ENCODE data around the gene EHBP1.
"Not testable (repeated sequence)": the region's sequence is repeated elsewhere in the genome, so short reads cannot be mapped to it uniquely, and the experiment has no call there.

The EHBP1 gene

DNA sequence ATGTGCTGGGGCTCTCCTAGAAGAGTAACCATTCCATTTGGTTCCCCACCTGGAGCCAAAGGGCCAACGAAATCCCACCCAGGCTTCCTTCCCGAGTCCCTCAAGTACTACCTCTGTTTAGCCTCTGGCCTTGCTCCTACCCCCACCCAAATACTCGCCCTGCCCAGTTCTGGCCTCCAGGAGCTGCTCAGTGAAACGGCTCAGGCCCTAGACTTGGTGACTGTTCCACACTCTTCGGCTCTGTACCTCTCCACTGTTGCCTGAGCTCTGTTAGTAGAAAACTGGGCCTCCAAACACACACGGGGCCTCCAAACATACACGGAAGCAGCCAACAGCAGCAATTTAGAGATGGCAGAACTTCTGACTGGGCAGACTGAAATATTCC, 349.3 kb downstream of the EHBP1 start:
- DNase-seq, result no peak

- DNase-seq, result no peak
Observed at GRCh38 chr2:63055226-63056106, 350.0 kb downstream of the EHBP1 start.

GRCh38 chr2:63056107-63057050, 350.9 kb downstream of the EHBP1 start:
- no peak for DNase-seq

DNA sequence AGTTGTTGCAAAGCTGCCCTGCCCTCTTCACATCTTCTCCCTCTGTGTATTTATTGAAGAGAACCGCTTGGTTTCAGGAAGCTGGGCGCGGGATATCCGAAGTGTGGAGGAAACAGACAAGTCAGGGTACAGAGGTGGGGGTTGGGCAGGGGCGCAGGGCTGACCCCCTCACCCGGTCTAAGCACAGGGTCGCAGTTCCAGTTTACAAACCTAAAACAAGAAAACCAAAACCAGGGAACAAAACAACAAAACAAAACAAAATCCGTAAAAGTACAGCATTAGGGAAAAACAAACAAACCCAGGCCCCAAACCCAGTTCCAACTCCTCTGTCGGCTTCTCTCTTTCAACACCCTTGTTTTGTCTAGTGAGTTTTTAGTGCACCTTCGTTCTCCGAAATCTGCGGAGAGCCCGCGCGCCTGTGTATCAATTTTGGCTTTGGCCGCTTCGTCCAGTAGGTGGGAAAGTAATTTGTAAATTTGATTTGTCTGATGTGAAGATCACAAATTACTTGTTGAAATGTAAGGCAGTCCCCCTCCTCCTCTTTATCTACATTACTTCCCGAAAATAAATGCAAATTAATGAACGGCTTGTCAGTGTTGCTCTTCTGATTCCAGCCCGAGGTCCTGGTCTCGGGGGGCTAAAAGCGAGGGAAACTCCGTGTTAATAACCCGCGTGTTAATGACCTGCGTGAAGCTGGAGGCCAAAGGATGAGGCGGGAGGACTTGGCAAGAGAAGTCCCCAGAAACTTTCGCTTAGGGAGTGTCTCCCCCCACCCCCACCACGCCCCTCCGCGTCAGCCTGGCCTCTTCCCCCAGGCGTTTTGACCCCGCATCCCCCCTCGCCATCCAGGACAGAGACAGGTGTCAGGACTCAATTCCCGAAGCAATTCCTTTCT, 352.0 kb downstream of the EHBP1 start:
- DNase-seq, result no peak

DNA sequence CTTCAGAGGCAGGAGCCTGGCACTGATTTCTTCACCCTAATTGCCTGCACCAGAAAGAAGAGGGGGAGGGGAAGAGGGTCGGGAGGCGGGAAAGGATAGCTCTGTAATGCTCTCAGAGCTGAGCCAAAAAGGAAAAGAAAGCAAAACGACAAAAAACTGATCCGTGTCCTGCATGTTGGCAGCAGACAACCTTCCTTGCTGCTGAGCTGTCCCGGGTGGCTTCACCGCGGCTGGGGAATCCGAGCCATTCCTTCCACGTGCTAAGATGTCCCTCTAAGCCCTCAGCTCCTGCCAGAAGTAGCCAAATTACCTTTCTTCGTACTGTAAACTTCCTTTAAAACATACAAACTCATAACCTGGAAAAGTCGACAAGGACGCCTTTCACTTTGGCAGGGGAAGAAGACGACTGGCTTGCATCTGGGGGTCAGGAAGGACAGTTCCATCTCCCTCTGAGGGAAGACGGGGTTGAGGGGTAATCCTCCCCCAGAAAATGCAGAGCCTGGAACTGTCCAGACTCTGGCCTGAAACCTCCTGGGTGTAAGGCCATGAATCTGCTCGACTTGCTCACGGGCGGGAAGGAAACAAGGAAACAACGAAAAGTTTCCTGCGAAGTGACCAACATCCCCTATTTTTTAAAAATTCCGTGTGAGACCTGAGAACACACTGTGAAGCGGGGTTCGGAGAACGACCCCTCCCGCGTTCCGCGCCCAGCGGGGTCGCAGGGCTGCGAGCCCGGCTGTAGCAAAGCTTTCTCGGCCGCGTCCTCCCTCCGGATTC, 352.8 kb downstream of the EHBP1 start:
- no peak for DNase-seq

- DNase-seq, result no peak
Observed at GRCh38 chr2:63058921-63059792, 353.6 kb downstream of the EHBP1 start.

GRCh38 chr2:63059793-63060471, 354.4 kb downstream of the EHBP1 start:
- DNase-seq, result no peak

DNA sequence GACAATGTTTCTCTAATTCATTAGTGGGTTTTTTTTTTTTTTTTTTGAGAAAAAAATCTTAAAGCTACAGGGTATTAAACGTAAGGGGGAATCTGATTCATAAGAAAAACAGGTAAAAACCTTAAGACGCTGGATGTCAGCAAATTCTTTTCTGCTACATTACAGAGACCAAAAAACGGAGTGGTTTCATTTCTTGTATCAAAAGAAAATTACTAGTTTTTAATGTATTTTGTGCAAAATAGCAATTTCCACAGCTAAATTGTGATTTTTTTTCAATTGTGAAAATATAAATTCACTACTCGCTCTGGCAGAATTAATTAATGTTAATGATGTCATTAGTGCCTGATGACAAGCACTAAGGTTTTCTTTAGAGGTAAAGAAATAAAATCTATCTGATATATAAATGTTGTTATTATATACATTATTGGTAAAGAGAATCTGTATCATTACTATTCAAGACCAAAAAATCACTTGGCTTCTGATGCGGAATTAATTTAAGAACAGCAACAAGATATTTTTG, 355.0 kb downstream of the EHBP1 start:
- no peak for DNase-seq

DNA sequence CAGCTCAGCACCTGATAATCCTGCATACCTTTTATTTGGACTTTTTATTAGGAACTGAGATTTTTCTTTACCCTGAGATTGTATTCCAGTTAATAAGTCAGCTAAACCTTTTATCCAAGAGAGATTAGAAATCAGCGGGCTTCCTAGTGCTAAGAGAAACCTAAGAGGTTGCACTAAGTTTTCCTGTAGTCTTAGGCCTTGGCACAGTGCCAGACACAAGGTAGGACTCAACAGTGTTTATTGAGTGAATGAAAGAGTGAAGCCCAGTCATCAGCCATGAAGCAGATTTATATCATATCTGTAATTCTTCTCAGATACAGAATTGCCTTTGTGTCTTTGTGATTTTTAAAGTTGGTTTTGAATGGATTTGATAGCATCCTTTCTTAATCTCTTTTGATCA, 358.7 kb downstream of the EHBP1 start:
- no peak for DNase-seq

DNA sequence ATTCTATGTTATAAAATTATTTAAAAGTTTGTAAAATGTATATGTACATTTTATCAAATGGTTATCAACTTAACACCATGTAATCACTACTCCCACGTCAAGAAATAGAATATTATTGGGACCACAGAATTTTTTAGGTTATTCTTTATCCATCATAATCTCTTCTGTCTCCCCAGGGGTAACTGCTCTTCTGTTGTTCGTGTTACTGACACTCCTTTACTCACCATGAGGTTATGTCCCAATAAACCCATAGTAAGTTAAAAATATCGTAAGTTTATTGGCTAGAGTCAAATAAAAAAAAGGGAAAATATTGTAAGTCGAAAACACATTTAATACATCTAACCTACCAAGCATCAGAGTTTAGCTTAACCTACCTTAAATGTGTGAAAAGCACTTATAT, 359.1 kb downstream of the EHBP1 start:
- no peak for DNase-seq

GRCh38 chr2:63066265-63066664, 360.8 kb downstream of the EHBP1 start:
- no peak for DNase-seq

DNA sequence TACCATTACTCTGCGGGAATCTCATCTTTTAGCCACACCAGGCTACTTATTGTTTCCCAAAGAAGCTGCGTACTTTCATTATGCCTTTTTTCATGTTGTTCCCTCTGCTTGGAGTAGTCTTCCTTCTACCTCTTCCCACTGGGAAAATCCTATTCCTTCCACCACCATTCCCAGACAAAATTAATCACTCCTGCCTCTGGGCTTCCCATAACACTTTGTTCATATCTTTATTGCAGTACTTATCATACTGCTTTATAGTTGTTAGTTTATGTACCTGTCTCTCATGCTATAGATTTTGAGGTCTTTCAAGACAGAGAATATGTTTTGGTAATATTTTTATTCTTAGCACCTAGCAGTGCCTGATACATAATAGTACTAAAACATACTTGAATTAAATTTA, 361.3 kb downstream of the EHBP1 start:
- no peak for DNase-seq

GRCh38 chr2:63071664-63072063, 366.2 kb downstream of the EHBP1 start:
- DNase-seq, result no peak

GRCh38 chr2:63073994-63074393, 368.5 kb downstream of the EHBP1 start:
- DNase-seq, result no peak

GRCh38 chr2:63074399-63074798, 368.9 kb downstream of the EHBP1 start:
- DNase-seq, result not testable (repeated sequence)

DNA sequence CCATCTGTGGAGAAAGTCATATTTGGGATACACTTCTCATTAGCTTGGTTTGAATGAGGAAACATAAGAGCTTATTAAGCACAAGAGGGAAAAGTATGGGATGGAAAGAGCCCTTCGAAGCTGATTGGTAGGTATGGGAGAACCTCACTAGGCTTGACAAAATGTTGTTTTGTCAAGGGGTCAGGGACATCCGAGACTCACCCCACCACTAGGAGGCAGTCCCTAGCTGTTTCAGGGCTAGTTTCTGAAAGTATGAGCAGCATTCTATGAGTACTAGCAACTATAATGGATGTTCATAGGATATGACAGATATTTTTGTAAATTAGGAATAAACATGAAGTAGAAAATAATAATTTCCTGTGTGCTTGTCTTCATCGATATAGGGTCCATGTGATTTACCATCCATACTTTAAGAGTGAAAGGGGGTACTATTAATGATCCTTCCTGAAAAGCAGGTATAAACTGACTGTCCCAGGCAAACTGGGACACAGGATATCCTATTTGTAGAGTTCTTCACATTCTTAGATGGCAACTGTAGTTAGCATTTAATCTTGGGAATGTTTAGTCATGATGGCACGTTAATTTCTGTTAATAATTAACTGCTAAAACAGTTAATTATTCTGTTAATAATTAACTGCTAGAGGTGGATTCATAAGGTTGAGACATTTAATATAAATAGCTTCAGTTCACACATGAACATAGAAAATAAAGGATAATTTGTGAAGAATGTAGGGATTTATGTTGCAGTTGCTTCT, 373.5 kb downstream of the EHBP1 start:
- no peak for DNase-seq

DNA sequence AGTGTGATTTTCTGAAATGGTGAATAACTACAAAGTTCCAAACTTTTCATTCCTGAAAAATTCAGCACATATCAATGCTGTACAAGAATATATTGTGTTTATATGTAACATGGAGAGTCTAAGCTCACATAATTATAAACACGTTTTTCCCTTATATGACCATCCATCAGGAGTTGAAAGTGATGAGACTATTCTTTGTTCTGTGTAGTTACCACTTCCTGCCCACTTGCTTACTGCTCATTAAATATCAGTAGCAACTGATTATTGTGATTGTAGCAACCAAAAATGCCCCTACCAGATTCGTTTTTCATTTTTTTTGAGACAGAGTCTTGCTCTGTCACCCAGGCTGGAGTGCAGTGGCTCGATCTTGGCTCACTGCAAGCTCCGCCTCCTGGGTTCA, 375.9 kb downstream of the EHBP1 start:
- no peak for DNase-seq

DNA sequence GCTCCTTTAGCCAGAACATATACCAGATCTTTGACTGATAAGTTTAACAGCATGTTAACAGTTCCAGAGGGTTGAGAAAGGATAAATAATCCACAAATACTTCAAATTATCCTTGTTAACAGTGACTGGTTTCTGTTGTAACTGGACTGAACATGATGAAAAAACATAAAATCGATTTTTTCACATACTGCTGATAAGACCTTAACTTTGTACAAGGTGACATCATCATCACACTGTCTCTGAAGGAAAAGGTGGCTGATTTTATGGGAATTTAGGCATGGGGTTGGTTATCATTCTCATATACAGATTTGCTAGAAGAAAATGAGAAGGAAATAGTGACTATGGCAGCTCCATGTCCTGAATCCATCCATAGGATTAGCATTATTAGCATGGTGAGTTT, 381.2 kb downstream of the EHBP1 start:
- no peak for DNase-seq

DNA sequence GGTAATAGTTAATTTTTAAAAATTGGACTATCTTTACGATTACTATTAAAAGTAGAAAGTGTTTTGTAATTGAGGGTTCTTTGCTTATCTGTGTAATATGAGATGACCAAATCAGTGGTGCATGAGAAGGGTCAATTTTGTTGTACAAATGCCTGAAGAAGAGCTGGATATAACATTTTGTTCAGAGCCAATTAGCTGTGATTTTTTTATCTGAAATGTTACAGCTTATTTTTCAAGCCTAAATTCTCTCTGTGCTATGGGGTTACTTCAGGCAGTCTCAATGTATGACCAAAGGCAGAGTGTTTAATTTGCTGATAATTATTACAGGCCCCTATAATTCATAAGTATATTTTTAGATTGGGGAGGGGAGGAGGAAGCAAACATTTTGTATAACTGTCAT, 386.9 kb downstream of the EHBP1 start:
- no peak for DNase-seq

All from DMS153 (cell line).